SK-N-SH treated with all-trans-retinoic acid at 6 μM for 48 hours (cell line): Measurements from ENCODE around the gene FAM47E.

ENCODE experiments used
- ARNTL ChIP-seq: fragments of 450-650 bp; formaldehyde crosslinking; IDR thresholded peaks from 2 replicates; pipeline ENCODE4 v1.5.0; 2020; ENCODE audit warnings: low read depth, mild to moderate bottlenecking, moderate library complexity, borderline replicate concordance
- CSDC2 ChIP-seq: fragments of 250-450 bp; sonication (Bioruptor Pico); IDR thresholded peaks from 2 replicates; pipeline ENCODE4 v1.5.0; 2020; ENCODE audit warnings: mild to moderate bottlenecking, moderate library complexity
- ESRRG ChIP-seq: fragments of 250-450 bp; sonication (Bioruptor Pico); IDR thresholded peaks from 2 replicates; pipeline ENCODE4 v1.6.1; 2021; ENCODE audit warnings: mild to moderate bottlenecking
- GLIS3 ChIP-seq: fragments of 250-450 bp; sonication (Bioruptor Pico); IDR thresholded peaks from 2 replicates; pipeline ENCODE4 v1.5.0; 2020; ENCODE audit warnings: mild to moderate bottlenecking, moderate library complexity
- TCF4 ChIP-seq: fragments of 250-450 bp; sonication (Bioruptor Pico); IDR thresholded peaks from 2 replicates; pipeline ENCODE4 v1.8.0; 2021; ENCODE audit warnings: mild to moderate bottlenecking, moderate library complexity, borderline replicate concordance
- ZFP3 ChIP-seq: fragments of 250-450 bp; sonication (Bioruptor Pico); IDR thresholded peaks from 2 replicates; pipeline ENCODE4 v1.5.0; 2020; ENCODE audit warnings: mild to moderate bottlenecking, moderate library complexity
- TF ChIP-seq, protein P1 (sequence below): fragments of 250-450 bp; sonication (Bioruptor Pico); IDR thresholded peaks from 2 replicates; pipeline ENCODE4 v1.8.0; 2021; ENCODE audit warnings: low read depth, mild to moderate bottlenecking, moderate library complexity, borderline replicate concordance
- TF ChIP-seq, protein P2 (sequence below): fragments of 250-450 bp; sonication (Bioruptor Pico); IDR thresholded peaks from 2 replicates; pipeline ENCODE4 v1.5.0; 2020; ENCODE audit warnings: mild to moderate bottlenecking, moderate library complexity

DNA sequence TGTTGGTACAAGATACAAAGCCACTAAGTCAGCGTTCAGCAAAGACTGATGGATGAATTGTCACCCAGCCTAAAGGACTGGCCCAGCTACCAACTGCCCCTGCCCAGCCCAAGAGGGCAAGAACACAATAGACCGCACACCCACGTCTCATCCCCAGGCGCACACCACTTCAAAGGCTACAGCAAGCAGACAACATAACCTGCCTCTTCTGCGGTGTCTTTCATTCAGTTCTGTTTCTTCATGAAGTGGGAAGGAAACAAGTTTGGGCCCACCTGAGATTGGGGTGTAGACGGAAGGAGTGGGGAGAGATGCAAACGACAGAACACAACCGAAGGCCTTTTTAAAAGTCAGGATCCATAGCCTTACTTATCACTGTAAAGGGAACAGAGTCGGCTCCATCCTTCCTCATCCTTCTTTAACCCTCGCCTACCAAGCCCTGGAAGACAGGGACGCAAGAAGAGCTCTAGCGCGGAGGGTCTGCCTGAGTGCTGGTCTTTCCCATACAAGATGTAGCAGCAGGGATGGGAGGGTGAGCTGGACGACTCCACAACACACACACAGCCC, 38.6 kb upstream of the FAM47E start:
- TF ChIP-seq ZFP3 (CRISPR knock-in tag) (no peak), CSDC2 (CRISPR knock-in tag) (no peak), GLIS3 (CRISPR knock-in tag) (no peak), TCF4 (CRISPR knock-in tag) (no peak), ESRRG (CRISPR knock-in tag) (no peak), ARNTL (CRISPR knock-in tag) (no peak)
- TF ChIP-seq, protein P1, sequence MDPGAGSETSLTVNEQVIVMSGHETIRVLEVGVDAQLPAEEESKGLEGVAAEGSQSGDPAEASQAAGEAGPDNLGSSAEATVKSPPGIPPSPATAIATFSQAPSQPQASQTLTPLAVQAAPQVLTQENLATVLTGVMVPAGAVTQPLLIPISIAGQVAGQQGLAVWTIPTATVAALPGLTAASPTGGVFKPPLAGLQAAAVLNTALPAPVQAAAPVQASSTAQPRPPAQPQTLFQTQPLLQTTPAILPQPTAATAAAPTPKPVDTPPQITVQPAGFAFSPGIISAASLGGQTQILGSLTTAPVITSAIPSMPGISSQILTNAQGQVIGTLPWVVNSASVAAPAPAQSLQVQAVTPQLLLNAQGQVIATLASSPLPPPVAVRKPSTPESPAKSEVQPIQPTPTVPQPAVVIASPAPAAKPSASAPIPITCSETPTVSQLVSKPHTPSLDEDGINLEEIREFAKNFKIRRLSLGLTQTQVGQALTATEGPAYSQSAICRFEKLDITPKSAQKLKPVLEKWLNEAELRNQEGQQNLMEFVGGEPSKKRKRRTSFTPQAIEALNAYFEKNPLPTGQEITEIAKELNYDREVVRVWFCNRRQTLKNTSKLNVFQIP (CRISPR knock-in tag), result no peak
- TF ChIP-seq, protein P2, sequence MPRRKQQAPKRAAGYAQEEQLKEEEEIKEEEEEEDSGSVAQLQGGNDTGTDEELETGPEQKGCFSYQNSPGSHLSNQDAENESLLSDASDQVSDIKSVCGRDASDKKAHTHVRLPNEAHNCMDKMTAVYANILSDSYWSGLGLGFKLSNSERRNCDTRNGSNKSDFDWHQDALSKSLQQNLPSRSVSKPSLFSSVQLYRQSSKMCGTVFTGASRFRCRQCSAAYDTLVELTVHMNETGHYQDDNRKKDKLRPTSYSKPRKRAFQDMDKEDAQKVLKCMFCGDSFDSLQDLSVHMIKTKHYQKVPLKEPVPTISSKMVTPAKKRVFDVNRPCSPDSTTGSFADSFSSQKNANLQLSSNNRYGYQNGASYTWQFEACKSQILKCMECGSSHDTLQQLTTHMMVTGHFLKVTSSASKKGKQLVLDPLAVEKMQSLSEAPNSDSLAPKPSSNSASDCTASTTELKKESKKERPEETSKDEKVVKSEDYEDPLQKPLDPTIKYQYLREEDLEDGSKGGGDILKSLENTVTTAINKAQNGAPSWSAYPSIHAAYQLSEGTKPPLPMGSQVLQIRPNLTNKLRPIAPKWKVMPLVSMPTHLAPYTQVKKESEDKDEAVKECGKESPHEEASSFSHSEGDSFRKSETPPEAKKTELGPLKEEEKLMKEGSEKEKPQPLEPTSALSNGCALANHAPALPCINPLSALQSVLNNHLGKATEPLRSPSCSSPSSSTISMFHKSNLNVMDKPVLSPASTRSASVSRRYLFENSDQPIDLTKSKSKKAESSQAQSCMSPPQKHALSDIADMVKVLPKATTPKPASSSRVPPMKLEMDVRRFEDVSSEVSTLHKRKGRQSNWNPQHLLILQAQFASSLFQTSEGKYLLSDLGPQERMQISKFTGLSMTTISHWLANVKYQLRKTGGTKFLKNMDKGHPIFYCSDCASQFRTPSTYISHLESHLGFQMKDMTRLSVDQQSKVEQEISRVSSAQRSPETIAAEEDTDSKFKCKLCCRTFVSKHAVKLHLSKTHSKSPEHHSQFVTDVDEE, result no peak
